H1 (cell line): ENCODE data around the gene KLHL40. TPM values are rescaled to one million over a fixed set of nuclear protein-coding genes. Genes with fewer than 3 reads are reported as not detected.

Experiments used
- CTCF ChIA-PET: fragments of 300-600 bp; sonication (Branson Sonifier 250); formaldehyde crosslinking; loops from one replicate; lab custom pipeline; 2021; ENCODE audit not compliant: partially characterized antibody; lab: Charles Lee
- POLR2A ChIA-PET: fragments of 300-600 bp; sonication (Branson Sonifier 250); formaldehyde crosslinking; loops from one replicate; lab custom pipeline; 2021; ENCODE audit warnings: inconsistent platforms; ENCODE audit not compliant: partially characterized antibody; lab: Charles Lee
- DNase-seq, 2 experiments: peaks; one replicate each; pipeline versions ENCODE4 v3.0.0 to v3.0.0-alpha.2; 2010 to 2022; ENCODE audit warnings: low spot score in 2 of 2, low read depth in 1 of 2, mixed read lengths in 1 of 2
- FAIRE-seq: peaks from 2 replicates; lab custom pipeline; 2011; peaks lifted over from hg19 to GRCh38; lab: Jason Lieb, UNC
- H2AFZ ChIP-seq: 2 replicates; pipeline ENCODE4 v1.8.1; 2012; ENCODE audit warnings: low read length, inconsistent platforms
- H2AK5ac ChIP-seq: 2 replicates; pipeline ENCODE4 v1.6.1; 2013; ENCODE audit warnings: low read depth, low read length
- H2BK120ac ChIP-seq: replicated peaks from 2 replicates; pipeline ENCODE3; 2013; ENCODE audit warnings: low read depth, low read length, inconsistent platforms
- H2BK12ac ChIP-seq: 2 replicates; pipeline ENCODE4 v1.6.1; 2013; ENCODE audit warnings: low read depth, low read length
- H2BK15ac ChIP-seq: 2 replicates; pipeline ENCODE4 v1.6.1; 2013; ENCODE audit warnings: low read length
- H2BK20ac ChIP-seq: 2 replicates; pipeline ENCODE4 v1.6.1; 2013; ENCODE audit warnings: low read length
- H2BK5ac ChIP-seq: 2 replicates; pipeline ENCODE4 v1.6.1; 2013; ENCODE audit warnings: low read depth, low read length
- H3K14ac ChIP-seq: 2 replicates; pipeline ENCODE4 v1.6.1; 2013; ENCODE audit warnings: inconsistent platforms; ENCODE audit not compliant: insufficient read length
- H3K18ac ChIP-seq: 2 replicates; pipeline ENCODE4 v1.6.1; 2013; ENCODE audit warnings: low read length; ENCODE audit errors: extremely low read depth
- H3K23ac ChIP-seq: 2 replicates; pipeline ENCODE4 v1.6.1; 2013; ENCODE audit warnings: inconsistent platforms; ENCODE audit not compliant: insufficient read length
- H3K23me2 ChIP-seq: 2 replicates; pipeline ENCODE4 v1.6.1; 2013; ENCODE audit warnings: low read depth, low read length
- H3K27ac ChIP-seq: 2 replicates; pipeline ENCODE4 v1.6.1; 2011; ENCODE audit warnings: low read depth, low read length, inconsistent platforms
- H3K27me3 ChIP-seq, 4 experiments: replicated peaks in 1 of 4; 1 replicate in 1 of 4; 2 replicates in 3 of 4; pipeline versions ENCODE4 v1.6.1 to v1.8.1; 2011 to 2013; ENCODE audit warnings: low read length in 3 of 4, mild to moderate bottlenecking in 3 of 4, inconsistent platforms in 2 of 4, mixed read lengths in 2 of 4, moderate library complexity in 1 of 4; ENCODE audit not compliant: control insufficient read depth in 3 of 4, insufficient read depth in 3 of 4; ENCODE audit errors: extremely low read depth in 1 of 4
- H3K36me3 ChIP-seq, 4 experiments: 2 replicates each; pipeline versions ENCODE4 v1.6.1 to v1.8.1; 2011 to 2013; ENCODE audit warnings: mild to moderate bottlenecking in 4 of 4, low read length in 3 of 4, moderate library complexity in 2 of 4, control low read depth in 1 of 4, inconsistent platforms in 1 of 4; ENCODE audit not compliant: insufficient read depth in 4 of 4, control insufficient read depth in 2 of 4
- H3K4ac ChIP-seq: replicated peaks from 2 replicates; pipeline ENCODE3; 2013; ENCODE audit warnings: low read length, low read depth, mixed read lengths, inconsistent platforms; ENCODE audit not compliant: insufficient read length
- H3K4me1 ChIP-seq, 4 experiments: replicated peaks in 1 of 4; 1 replicate in 1 of 4; 2 replicates in 3 of 4; pipeline versions ENCODE4 v1.6.1 to v1.8.1; 2011 to 2013; ENCODE audit warnings: low read length in 3 of 4, inconsistent platforms in 2 of 4, mixed read lengths in 1 of 4; ENCODE audit not compliant: insufficient read depth in 4 of 4, control insufficient read depth in 3 of 4
- H3K4me2 ChIP-seq, 2 experiments: 2 replicates each; pipeline versions ENCODE4 v1.6.1 to v1.8.1; 2011 to 2013; ENCODE audit warnings: low read depth in 2 of 2, low read length in 2 of 2, control low read depth in 1 of 2, inconsistent platforms in 1 of 2, mild to moderate bottlenecking in 1 of 2; ENCODE audit not compliant: insufficient read depth in 1 of 2
- H3K4me3 ChIP-seq, 4 experiments: fragments of 200-600, 300-600 bp in 1 of 4; sonication (generic), shearing (Covaris generic), sonication (Bioruptor Twin) in 1 of 4; 2 replicates each; pipeline versions ENCODE4 v1.5.1 to v1.8.1; 2011 to 2016; ENCODE audit warnings: low read length in 4 of 4, low read depth in 3 of 4, control low read depth in 2 of 4, inconsistent platforms in 2 of 4, mild to moderate bottlenecking in 2 of 4, mixed read lengths in 1 of 4, moderate library complexity in 1 of 4; ENCODE audit not compliant: insufficient read depth in 2 of 4; ENCODE audit errors: extremely low read depth in 1 of 4
- H3K56ac ChIP-seq: replicated peaks from 2 replicates; pipeline ENCODE3; 2013; ENCODE audit warnings: low read depth, mild to moderate bottlenecking, mixed read lengths, low read length, inconsistent platforms; ENCODE audit not compliant: insufficient read length
- H3K79me1 ChIP-seq: 2 replicates; pipeline ENCODE4 v1.6.1; 2013; ENCODE audit warnings: low read depth, low read length, control low read depth
- H3K79me2 ChIP-seq, 2 experiments: 2 replicates each; pipeline versions ENCODE4 v1.6.1 to v1.8.1; 2012 to 2013; ENCODE audit warnings: low read length in 2 of 2, mild to moderate bottlenecking in 2 of 2, inconsistent platforms in 1 of 2; ENCODE audit not compliant: insufficient read depth in 2 of 2, control insufficient read depth in 1 of 2
- H3K9ac ChIP-seq, 4 experiments: replicated peaks in 1 of 4; 1 replicate in 1 of 4; 2 replicates in 3 of 4; pipeline versions ENCODE4 v1.6.1 to v1.8.1; 2011 to 2013; ENCODE audit warnings: low read depth in 3 of 4, low read length in 3 of 4, control low read depth in 2 of 4, mild to moderate bottlenecking in 2 of 4, moderate library complexity in 2 of 4, inconsistent platforms in 1 of 4; ENCODE audit errors: extremely low read depth in 1 of 4
- H3K9me3 ChIP-seq, 2 experiments: 2 replicates each; pipeline versions ENCODE4 v1.6.1 to v1.8.1; 2012 to 2013; ENCODE audit warnings: mild to moderate bottlenecking in 2 of 2, moderate library complexity in 2 of 2, control low read depth in 1 of 2, inconsistent platforms in 1 of 2, low read depth in 1 of 2, low read length in 1 of 2, mixed read lengths in 1 of 2; ENCODE audit not compliant: insufficient read depth in 2 of 2
- H4K20me1 ChIP-seq, 2 experiments: replicated peaks in 1 of 2; 2 replicates each; pipeline versions ENCODE3 to v1.8.1; 2011 to 2013; ENCODE audit warnings: inconsistent platforms in 2 of 2, low read length in 2 of 2, mild to moderate bottlenecking in 1 of 2; ENCODE audit not compliant: insufficient read depth in 2 of 2, control insufficient read depth in 1 of 2
- H4K5ac ChIP-seq: 2 replicates; pipeline ENCODE4 v1.6.1; 2013; ENCODE audit warnings: low read length, low read depth, mixed read lengths, inconsistent platforms; ENCODE audit not compliant: insufficient read length
- H4K8ac ChIP-seq: 2 replicates; pipeline ENCODE4 v1.8.0; 2013; ENCODE audit warnings: mild to moderate bottlenecking, moderate library complexity, low read length, inconsistent platforms; ENCODE audit not compliant: insufficient read depth; ENCODE audit errors: extremely low read depth
- H4K91ac ChIP-seq: replicated peaks from 2 replicates; pipeline ENCODE3; 2013; ENCODE audit warnings: low read length, mixed read lengths, inconsistent platforms; ENCODE audit not compliant: insufficient read length
- BCL11A ChIP-seq, 2 experiments: IDR thresholded peaks; one replicate each; pipeline ENCODE4 v1.6.1; 2011; ENCODE audit warnings: low read depth in 2 of 2, low read length in 2 of 2, mild to moderate bottlenecking in 2 of 2
- CBX5 ChIP-seq: fragments of 300-800, 300-1000 bp; sonication (generic); IDR thresholded peaks from 2 replicates; pipeline ENCODE4 v1.7.1; 2016; ENCODE audit warnings: antibody characterized with exemption, low read length, low read depth
- CBX8 ChIP-seq: fragments of 300-800, 300-1000 bp; sonication (generic); IDR thresholded peaks from 2 replicates; pipeline ENCODE4 v1.7.1; 2016; ENCODE audit warnings: low read depth, low read length, borderline replicate concordance
- CHD1 ChIP-seq: IDR thresholded peaks from 2 replicates; pipeline ENCODE4 v1.6.1; 2012; ENCODE audit warnings: low read depth, low read length, improper control_type of control experiment
- MAFK ChIP-seq: IDR thresholded peaks from 2 replicates; pipeline ENCODE4 v1.6.1; 2012; ENCODE audit warnings: low read depth, mild to moderate bottlenecking, improper control_type of control experiment, low read length
- RBBP5 ChIP-seq: IDR thresholded peaks from 2 replicates; pipeline ENCODE4 v1.7.1; 2012; ENCODE audit warnings: low read depth, mild to moderate bottlenecking, inconsistent platforms, low read length, moderate library complexity, borderline replicate concordance
- SAP30 ChIP-seq: fragments of 300-600 bp; sonication (generic); IDR thresholded peaks from 2 replicates; pipeline ENCODE4 v1.7.1; 2012; ENCODE audit warnings: low read length, moderate library complexity, mild to moderate bottlenecking, inconsistent platforms; ENCODE audit not compliant: insufficient read depth, insufficient replicate concordance
- SUZ12 ChIP-seq: fragments of 200-600 bp; sonication (generic); IDR thresholded peaks from 2 replicates; pipeline ENCODE4 v1.6.1; 2012; ENCODE audit warnings: mild to moderate bottlenecking, inconsistent platforms, low read length, moderate library complexity, mixed read lengths
- TBP ChIP-seq: IDR thresholded peaks from 2 replicates; pipeline ENCODE4 v1.6.1; 2011; ENCODE audit warnings: low read depth, low read length, improper control_type of control experiment
- USF2 ChIP-seq: IDR thresholded peaks from 2 replicates; pipeline ENCODE4 v1.6.1; 2011; ENCODE audit warnings: low read length, improper control_type of control experiment
- WGBS, 2 experiments: shearing (Covaris generic) in 1 of 2; methylation state at CpG; one replicate each; pipeline versions ENCODE4 v1.1.6 to v1.1.7; 2013 to 2015; ENCODE audit warnings: low lambda C conversion rate in 2 of 2, mixed read lengths in 2 of 2, inconsistent platforms in 1 of 2, low coverage in 1 of 2, missing lambda C conversion rate in 1 of 2; ENCODE audit not compliant: insufficient replicate concordance in 2 of 2, insufficient coverage in 1 of 2, insufficient read length in 1 of 2; ENCODE audit errors: extremely low coverage in 1 of 2, missing lambda C conversion rate in 1 of 2; 5-methylcytosine and 5-hydroxymethylcytosine counted together
- polyA plus RNA-seq, 7 experiments: library from polyadenylated mRNA; depleted of rRNA in 3 of 7; stranded (reverse) in 5 of 7; unstranded in 2 of 7; fragments of >200 nt in 5 of 7; fragments of 200-250 nt in 2 of 7; gene quantifications; 1 replicate in 5 of 7; 2 replicates in 1 of 7; 4 replicates in 1 of 7; pipeline versions ENCODE4 v1.2.1 to v1.2.3, GENCODE V29; 2011 to 2013; ENCODE audit warnings: missing spikeins in 2 of 7, mixed read lengths in 2 of 7
- total RNA-seq: library from RNA; stranded (reverse); fragmentation: NEBNext Ultra II Directional; extraction: Animal tissue kit (Norgen Biotek cat#: 25700); gene quantifications from 2 replicates; pipeline ENCODE4 v1.2.1, GENCODE V29; 2021

The KLHL40 gene
- total and polyA plus RNA-seq, 2 of the 8 experiments (the other 6 are each of a cell fraction or from before 2014, with no cell fraction given), result 0.02 TPM; not detected in 1

GRCh38 chr3:42688016-42688415, 2.7 kb downstream of the KLHL40 start:
- H2BK15ac ChIP-seq, result no peak overlapping the region
- H3K14ac ChIP-seq, result no peak overlapping the region
- H3K4me1 ChIP-seq, result peaks cover 0 to 10% (median 4%) of the 10 kb centered on the region in 4 experiments; a peak in 4 of 7 replicates
- H2AK5ac ChIP-seq, result no peak overlapping the region
- no peak overlapping the region for H4K91ac ChIP-seq
- TF ChIP-seq CBX5, result no peak
- no peak for TF ChIP-seq CHD1
- TF ChIP-seq TBP, result no peak
- TF ChIP-seq CBX8, result no peak
- TF ChIP-seq SUZ12, result no peak
- TF ChIP-seq SAP30, result no peak
- no peak for TF ChIP-seq MAFK
- no peak for TF ChIP-seq BCL11A (IDR thresholded peaks at IDR 0.05; ENCODE audit: low read depth in 2 of 2, low read length in 2 of 2)
- no peak for TF ChIP-seq RBBP5
- no peak for TF ChIP-seq USF2
- H3K9me3 ChIP-seq, result no peaks in the 10 kb centered on the region
- H3K27ac ChIP-seq, result no peak overlapping the region
- no peak overlapping the region for H3K18ac ChIP-seq
- no peak overlapping the region for H3K23ac ChIP-seq
- no peak overlapping the region for H3K56ac ChIP-seq
- H3K27me3 ChIP-seq, result no peaks in the 10 kb centered on the region
- H4K8ac ChIP-seq, result no peak overlapping the region
- H3K36me3 ChIP-seq, result no peaks in the 10 kb centered on the region
- H4K5ac ChIP-seq, result no peak overlapping the region
- no peak overlapping the region for H2BK20ac ChIP-seq
- H2BK5ac ChIP-seq, result no peak overlapping the region
- POLR2A ChIA-PET, result interaction anchor here (0.8 to 1.0 kb wide), 2 partner anchors 27 to 120 kb away, joined by 3 to 4 read pairs; no protein-coding TSS in a partner anchor
- CTCF ChIA-PET, result interaction anchor here (1.9 to 2.9 kb wide), 2 partner anchors 11 to 13 kb away, joined by 7 to 9 read pairs; no protein-coding TSS in a partner anchor
- no peak overlapping the region for H3K4me2 ChIP-seq
- no peak overlapping the region for H2AFZ ChIP-seq
- no peak overlapping the region for H2BK120ac ChIP-seq
- no peaks in the 10 kb centered on the region for H3K23me2 ChIP-seq
- no peaks in the 10 kb centered on the region for H4K20me1 ChIP-seq
- H3K4ac ChIP-seq, result no peak overlapping the region
- 87% methylated on average over 9 of the region's 15 CpGs; no CpG with 5 or more reads in 1 of the 2 experiments for WGBS, 2 experiments
- H3K79me2 ChIP-seq, result no peaks in the 10 kb centered on the region
- H3K4me3 ChIP-seq, result no peak overlapping the region
- no peak overlapping the region for H2BK12ac ChIP-seq
- FAIRE-seq (no peak), DNase-seq (no peak)
- H3K79me1 ChIP-seq, result no peaks in the 10 kb centered on the region
- H3K9ac ChIP-seq, result no peak overlapping the region
